HT1080 (cell line): Measurements from ENCODE around the gene ZNF729. TPM values are rescaled to one million over a fixed set of nuclear protein-coding genes. Genes with fewer than 3 reads are reported as not detected.
"Not testable (repeated sequence)": the region's sequence is repeated elsewhere in the genome, so short reads cannot be mapped to it uniquely, and the experiment has no call there.

Experiments
- DNase-seq: peaks from one replicate; pipeline ENCODE4 v3.0.0-alpha.2; 2015; ENCODE audit warnings: low read depth
- polyA plus RNA-seq, 2 experiments: library from polyadenylated mRNA; depleted of rRNA; stranded (reverse); fragments of >200 nt; gene quantifications; 2 replicates each; pipeline ENCODE4 v1.2.3, GENCODE V29; 2015
- small RNA-seq: library from RNA; depleted of rRNA; stranded (forward); fragments of <200 nt; gene quantifications from one replicate; pipeline ENCODE3, GENCODE V24; 2014
- total RNA-seq: library from RNA; depleted of rRNA; stranded (reverse); fragments of >200 nt; shearing (Covaris generic); gene quantifications from 2 replicates; pipeline ENCODE4 v1.2.3, GENCODE V29; 2014; rRNA removed

The ZNF729 gene
- total RNA-seq, result not detected in 2 replicates
- not detected in 2 replicates for polyA plus RNA-seq (2015; cell fraction: cytosol; rRNA removed)
- not detected in 2 replicates for polyA plus RNA-seq (2015; cell fraction: nucleus; rRNA removed)

GRCh38 chr19:22286151-22286810 is at the start of gene ZNF729:
Gene ZNF729 (plus strand): TSS chr19:22286441. CDS start chr19:22286526, 85 bp downstream.
- DNase-seq, result no peak

- DNase-seq, result no peak
Observed at GRCh38 chr19:22256856-22257255, 29.4 kb upstream of the ZNF729 start.

GRCh38 chr19:22257381-22257780 is 28.9 kb upstream of the ZNF729 start:
- DNase-seq, result no peak

- no peak for DNase-seq
Observed at GRCh38 chr19:22257916-22258315, 28.3 kb upstream of the ZNF729 start.

- no peak for DNase-seq
Observed at GRCh38 chr19:22260499-22260898, 25.7 kb upstream of the ZNF729 start.

GRCh38 chr19:22261596-22261995 is 24.6 kb upstream of the ZNF729 start:
- DNase-seq, result no peak

GRCh38 chr19:22263121-22263520 is 23.1 kb upstream of the ZNF729 start:
- DNase-seq, result no peak

- not testable (repeated sequence) for DNase-seq
Observed at GRCh38 chr19:22321554-22321953, 35.3 kb downstream of the ZNF729 start.

GRCh38 chr19:22326219-22326618 is 40.0 kb downstream of the ZNF729 start:
- no peak for DNase-seq

GRCh38 chr19:22327321-22327720 is 41.1 kb downstream of the ZNF729 start:
- DNase-seq, result no peak

- no peak for DNase-seq
Observed at GRCh38 chr19:22331521-22331920, 45.3 kb downstream of the ZNF729 start.

- DNase-seq, result peak; percentile 28
Observed at GRCh38 chr19:22332924-22333323, 46.7 kb downstream of the ZNF729 start.

GRCh38 chr19:22335716-22336115 is 49.5 kb downstream of the ZNF729 start:
- no peak for DNase-seq

- no peak for DNase-seq
Observed at GRCh38 chr19:22354665-22355064, 68.4 kb downstream of the ZNF729 start.

Small RNA genes within 50 kb of the gene (small RNA-seq; reads per million reads assigned to genes)
- gene AC011494.1, result not detected

Other genes with a start within 250 kb of the ZNF729 start
- gene ZNF257, start 234.0 kb upstream of the ZNF729 start, total RNA-seq, result 0.20 and 0.42 TPM in 2 replicates
- not detected in 2 replicates for gene ZNF676, start 89.5 kb upstream of the ZNF729 start, total RNA-seq
- not detected in 2 replicates for gene ZNF98, start 135.9 kb downstream of the ZNF729 start, total RNA-seq